ENCODE results near the gene IRF6.

Gene IRF6

DNA sequence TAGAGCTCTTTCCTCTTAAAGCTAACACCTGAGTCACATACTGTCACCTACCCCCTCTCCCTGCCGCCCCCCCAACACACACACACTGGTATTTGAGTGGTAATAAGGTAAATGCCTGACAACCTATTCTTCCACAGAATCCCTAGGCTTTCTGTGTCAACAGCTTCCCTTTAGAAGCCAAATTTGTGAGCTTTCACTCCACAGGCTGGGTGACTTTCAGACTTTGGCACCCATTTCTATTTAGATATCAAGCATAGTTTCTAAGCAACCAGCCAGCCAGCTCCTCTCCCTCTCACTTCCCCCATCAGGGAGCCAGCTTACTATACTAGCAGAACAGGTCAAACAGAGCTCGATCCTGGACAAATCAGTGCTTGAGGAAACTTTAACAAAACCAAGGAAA is 18.4 kb downstream of the IRF6 start:
- DNase-seq: no peak

DNA sequence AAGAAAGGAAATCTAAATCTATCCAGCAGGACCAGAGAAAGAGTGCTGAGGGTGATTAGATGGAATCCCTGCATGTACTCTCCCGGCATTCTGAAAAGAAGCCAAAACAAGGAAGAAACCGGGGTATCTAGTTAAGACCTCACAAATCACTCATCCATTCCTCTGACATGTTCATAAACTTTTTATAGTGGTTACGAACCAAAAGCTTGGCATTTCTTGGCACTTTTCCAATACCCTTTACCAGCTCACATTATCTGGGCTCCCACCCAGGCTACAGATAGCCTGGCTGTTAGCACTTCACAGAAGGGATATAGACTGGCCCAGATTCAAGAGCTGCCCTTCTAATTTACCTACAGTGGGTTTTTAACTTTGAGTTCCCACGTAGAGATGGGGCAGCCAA is 19.8 kb downstream of the IRF6 start:
- no peak for DNase-seq

DNA sequence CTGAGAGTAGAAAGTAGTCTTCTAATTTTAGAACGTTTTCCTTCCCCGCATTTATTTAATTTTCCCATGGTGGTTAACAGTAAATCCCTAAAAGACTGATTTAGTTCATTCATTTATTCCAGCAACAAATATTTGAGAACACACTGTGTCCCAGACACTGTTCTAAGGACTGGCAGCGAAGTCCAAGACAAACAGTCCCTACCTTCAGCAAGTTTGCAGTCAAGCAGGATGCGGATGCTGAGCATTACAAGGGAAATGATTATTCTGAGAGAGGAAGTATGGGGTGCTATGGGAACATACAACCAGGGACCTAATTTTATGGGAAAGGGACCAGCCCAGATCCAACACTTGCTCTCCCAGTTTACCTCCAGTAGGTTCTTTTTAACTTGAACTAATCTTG is 20.4 kb downstream of the IRF6 start:
- DNase-seq: no peak

DNA sequence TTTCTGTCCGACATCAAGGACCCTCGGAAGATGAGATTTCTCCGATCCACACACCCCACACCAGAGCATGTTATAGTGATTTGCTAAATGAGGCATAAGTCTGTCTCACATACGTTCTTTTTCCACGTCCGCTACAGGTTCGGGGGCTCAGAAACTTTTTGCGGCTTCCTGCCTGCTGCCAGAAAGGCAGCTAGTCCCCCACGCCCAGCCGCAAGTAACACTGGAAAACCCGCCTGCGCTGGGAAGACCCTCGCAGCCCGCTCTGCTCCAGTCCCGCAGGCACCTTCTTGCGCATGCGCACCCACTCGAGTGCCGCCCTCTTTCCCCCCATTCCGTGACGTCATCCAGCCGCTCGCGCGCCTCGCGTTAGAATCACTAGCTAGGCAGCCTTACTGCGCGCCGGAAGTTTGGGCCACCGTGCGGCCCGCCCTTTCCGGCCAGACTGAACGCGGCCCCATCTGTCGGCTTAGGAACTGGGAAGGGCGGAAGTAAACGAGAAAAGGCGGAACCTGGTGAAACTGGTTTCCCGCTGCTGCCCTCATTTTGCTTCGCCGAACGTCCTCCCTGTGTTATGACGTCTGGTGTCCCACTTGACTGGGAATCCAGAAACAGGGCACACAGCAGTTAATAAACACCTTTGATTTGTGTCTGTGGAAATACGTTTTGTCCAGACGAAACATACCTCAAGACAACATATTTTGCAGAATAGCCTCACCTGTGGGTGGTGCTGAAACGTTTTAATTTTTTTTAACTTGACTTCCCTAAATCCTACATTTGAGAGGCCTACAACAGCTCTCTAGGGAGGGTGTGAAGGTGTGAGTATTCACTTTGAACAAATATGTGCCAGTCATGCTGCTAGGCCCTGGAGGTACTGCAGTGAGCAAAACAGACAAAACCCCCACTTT is 21.4 kb downstream of the IRF6 start, which contains the start of gene C1orf74:
Gene C1orf74, minus strand, starts transcription at position 295 of the 905 bp plus-strand sequence. CDS start 925 bp downstream, outside the sequence.
- peak; percentile 100 for DNase-seq

DNA sequence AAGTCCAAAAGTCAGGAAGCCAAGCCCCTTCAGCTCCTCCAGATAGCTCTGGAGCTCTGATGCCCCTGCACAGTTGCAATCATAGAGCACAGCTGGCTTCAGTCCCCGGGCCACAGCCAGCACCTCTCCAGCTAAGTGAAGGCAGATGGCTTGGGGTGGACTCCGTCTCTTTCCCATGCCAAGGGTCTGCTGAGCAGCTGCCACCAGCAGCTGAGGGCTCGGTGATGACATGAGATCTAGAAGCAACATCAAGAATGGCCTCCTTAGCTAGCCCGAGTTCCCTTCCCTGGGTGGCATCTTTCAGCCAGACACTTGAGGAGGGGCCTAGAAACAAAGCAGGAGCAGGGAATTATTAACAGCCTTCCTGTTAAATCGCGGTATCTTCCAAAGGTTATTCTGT is 22.6 kb downstream of the IRF6 start:
- no peak for DNase-seq

DNA sequence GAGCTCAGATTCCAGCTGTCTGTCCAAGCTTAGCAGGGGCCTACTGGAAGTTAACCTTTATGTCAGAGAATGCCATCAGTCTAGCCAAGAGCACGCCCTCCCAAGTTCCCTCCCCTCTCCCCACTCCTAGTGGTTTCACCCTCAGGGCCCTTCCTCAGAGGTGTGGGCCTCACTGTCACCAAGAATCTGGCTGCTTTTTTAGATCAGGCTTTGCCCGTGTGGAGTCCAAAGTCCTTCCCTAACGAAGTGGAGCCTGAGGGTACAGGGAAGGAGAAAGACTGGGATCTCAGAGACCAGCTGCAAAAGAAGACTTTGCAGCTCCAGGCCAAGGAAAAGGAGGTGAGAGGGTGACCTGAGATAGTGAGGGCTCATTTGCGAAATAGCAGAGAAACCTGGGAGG is 25.7 kb downstream of the IRF6 start:
- DNase-seq: no peak

DNA sequence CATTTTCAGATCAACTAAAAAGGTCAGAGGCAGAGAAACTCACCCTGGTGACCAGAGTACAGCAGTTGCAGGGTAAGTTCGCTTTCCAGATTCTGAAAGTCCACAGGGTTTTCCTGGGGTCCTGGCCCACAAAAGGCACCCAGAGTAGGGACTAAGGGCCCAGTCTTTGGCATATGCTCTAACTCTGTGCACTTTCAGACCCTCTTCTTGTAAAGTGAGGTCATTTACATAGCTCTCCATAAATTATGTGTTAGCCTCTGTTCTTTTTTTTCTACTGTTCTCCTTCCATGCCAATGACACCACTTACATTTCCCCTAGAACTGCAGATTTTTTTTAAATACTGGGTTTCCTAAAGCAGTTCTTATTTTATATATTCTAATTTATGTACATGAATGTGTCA is 27.8 kb downstream of the IRF6 start:
- no peak for DNase-seq

DNA sequence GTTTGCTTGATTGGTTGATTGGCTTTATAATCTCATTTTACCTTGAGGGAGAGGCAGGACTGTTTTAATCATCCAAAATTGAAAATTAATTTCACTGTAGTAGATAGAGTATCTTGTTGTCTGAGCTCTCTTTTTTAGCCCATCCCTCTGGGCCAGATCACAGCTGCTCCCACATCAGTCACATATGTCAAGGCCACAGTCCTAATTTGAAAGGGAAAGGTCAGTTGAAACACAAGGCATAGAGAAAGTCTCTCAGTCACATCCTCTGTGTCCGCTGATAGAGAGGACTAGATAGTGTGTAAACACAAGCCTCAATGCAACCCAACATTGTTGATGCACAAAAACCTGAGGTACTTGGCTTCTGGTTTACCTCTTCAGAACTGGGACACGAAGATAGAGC is 28.4 kb downstream of the IRF6 start:
- no peak for DNase-seq

DNA sequence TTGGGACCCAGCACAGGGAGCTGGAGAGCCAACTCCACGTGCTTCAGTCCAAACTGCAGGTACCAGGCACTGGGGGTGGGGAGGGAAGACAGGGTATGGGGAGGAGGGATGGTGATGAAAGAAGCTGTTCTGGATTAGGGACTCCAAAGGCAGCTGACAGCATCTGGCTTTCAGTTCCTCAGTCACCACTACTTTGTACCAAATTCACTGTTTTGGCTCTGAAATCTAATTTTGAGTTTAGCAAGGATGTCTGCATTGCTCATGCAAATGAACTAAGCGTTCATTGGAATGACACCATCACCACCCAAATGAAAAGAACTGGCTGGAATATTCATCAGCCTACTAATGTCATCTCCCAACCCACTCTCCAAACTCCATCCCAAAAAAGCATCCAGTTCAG is 30.3 kb downstream of the IRF6 start:
- DNase-seq: no peak

DNA sequence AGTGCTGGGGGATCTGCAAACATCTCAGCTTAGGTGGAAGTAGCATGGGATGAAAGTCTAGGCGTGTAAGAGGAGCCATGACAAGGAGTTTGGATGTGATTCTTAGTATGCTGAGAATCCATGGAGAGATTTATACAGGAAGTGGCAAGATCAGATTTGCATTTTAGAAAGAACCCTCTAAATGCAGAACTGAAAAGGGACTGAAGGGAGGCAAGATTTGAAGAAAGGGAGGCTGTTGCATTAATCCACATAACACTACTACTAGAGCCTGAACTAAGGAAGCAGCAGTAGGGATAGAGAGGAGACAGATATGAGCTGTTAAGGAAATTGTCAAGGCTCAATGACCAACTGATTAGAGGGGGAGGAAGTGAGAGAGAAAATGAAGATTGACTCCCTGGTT is 31.4 kb downstream of the IRF6 start:
- no peak for DNase-seq

DNA sequence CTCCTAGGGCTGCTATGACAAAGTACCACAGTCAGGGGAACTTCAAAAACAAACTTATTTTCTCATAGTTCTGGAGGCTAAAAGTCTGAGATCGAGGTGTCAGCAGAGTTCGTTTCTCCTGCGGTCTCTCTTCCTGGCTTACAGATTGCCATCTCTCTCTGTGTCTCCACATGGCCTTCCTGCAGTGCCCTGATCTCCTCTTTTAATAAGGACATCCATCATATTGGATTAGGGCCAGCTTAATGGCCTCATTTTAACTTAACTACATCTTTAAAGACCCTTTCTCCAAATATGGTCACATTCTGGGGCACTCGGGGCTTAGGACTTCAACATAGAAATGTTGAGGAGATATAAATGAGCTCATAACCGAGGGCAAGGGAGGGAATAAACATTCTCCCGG is 33.8 kb downstream of the IRF6 start:
- DNase-seq: no peak

DNA sequence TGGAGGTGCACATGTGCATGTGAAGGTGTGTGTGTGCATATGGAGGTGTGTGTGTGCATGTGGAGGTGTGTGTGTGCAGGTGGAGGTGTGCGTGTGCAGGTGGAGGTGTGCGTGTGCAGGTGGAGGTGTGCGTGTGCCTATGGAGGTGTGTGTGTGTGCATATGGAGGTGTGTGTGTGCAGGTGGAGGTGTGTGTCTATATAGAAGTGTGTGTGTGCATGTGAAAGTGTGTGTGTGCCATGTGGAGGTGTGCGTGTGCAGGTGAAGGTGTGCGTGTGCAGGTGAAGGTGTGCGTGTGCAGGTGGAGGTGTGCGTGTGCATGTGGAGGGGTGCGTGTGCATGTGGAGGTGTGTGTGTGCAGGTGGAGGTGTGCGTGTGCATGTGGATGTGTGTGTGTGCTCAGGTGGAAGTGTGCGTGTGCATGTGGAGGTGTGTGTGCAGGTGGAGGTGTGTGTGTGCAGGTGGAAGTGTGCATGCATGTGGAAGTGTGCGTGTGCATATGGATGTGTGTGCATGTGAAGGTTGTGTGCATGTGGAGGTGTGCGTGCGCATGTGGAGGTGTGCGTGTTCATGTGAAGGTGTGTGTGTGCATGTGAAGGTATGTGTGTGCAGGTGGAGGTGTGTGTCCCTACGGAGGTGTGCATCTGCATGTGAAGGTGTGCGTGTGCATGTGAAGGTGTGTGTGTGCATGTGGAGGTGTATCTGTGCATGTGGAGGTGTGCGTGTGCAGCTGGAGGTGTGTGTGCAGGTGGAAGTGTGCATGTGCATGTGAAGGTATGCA is 35.1 kb downstream of the IRF6 start:
- DNase-seq: no peak

DNA sequence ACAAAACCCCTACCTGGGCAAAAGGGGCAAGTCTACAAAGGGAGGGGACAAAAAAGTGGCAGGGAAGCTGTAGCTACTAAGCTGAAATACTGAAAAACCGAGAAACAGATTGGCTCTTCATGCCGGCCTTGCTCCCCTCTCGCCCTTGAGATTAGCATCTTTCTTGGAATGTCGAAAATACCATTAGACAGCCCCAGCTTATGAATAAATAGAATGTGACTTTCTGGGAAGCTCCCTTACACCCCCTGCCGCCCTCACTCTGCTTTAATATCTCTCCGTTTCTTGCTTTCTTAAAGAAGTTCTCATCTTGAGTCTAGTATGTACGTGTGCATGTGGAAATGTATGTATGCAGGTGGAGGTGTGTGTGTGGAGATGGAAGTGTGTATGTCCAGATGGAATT is 36.0 kb downstream of the IRF6 start:
- no peak for DNase-seq

DNA sequence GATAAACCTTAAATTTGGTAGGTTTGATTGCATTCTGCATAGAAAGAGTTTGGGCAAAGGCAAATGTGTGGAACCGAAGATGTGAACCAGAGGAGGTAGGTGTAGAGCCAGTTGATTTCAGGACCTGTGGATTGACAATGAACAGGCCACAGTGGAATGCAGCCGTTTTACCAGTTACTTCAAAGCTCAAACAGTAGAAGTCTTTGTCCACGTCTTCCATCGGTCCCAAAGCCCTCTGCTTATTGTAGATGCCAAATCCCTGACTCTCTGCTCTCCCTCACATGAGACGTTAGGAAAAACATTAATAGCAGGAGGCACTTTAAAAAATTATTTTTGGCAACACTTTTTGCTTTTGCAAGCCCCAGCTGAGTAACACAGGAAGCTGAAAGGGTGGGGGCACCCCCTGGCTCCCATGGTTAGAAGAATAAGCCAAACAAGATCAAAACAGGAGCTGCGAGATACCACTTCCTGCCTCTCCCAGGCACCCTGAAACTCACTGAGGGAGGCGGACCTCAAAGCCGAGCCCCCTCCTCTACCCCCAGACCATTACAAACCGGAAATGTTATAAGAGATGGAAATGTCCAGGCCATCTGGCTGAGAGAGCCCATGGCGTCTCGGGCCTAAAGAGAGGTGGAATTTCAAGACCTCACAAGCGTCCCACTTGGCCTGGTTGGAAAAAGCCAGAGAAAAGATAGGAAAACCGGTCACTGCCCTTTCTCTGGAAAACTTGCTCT is 36.6 kb downstream of the IRF6 start:
- DNase-seq: no peak

DNA sequence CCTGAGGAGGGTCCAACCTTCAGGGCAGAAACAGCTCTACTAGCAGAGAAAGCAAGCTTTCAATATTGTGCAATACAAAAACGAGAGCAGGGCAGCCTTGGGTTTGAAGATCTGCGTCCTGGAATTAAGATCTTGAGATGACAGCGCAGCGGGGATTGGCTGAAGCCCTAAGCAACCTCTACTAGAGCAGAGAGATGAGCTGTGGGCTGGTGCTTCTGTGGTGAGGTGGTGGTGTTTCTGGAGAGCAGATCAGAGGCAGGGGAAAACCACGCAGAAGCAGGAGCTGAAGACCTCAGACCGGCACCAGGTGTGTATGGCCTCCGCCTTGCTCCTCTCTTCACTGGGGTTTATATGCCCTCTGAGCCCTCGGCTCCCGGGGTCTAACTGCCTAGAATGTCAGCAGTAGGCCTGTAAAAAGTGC is 37.6 kb downstream of the IRF6 start:
- DNase-seq: no peak

DNA sequence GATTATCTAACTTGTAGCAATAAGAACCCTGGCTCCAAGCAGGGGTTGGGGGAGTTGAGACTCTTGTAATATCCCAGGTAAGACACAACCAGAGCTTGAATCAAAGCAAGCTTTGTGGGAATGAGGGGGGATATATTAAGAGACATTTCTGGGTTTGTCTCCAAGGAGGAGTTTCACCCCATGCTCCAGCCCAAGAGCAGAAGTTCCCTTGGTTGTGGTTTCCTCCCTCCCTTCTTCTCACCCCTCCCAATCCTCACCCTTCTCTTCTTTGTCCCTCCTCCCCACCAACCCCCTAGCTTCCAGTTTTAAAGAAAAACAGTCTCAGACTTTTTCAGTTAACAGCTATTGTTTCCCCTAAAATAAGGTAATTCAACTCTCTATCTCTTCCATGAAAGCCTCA is 38.2 kb downstream of the IRF6 start:
- no peak for DNase-seq

DNA sequence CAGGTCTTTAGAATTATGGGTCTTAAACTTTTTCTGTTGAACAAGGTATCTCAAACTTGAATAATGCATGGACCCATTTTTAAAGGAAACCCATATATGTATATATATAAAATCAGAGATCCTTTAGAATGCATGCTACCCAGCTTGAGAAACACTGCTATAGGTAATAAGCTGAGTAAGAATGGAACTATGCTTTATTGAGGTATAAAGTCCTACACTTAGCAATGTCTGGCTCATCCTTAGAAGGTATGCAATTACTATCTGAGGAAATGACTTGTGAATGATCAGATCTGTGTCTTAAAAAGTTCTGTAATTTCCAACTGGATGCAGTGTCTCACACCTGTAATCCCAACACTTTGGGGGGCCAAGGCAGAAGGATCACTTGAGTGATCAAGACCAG is 38.8 kb downstream of the IRF6 start:
- no peak for DNase-seq

DNA sequence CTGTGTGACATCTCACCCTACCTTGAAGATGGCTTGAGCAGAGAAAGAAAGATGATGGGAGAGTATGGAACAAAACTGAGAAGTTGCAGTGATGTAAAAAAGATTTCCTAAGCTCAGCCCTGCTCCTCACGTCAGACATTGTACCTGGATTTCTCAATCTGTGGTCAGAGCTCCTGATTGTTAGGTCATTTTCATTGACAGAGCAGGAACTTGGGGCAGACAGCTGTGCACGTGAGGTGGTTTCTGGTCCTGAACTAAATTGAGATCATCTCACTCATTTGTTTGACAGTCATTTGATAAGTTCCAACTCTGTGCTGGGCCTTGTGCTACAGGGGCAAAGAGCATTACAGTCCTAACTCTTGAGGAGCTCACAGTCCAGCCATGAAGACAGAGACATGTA is 39.9 kb downstream of the IRF6 start:
- DNase-seq: no peak

DNA sequence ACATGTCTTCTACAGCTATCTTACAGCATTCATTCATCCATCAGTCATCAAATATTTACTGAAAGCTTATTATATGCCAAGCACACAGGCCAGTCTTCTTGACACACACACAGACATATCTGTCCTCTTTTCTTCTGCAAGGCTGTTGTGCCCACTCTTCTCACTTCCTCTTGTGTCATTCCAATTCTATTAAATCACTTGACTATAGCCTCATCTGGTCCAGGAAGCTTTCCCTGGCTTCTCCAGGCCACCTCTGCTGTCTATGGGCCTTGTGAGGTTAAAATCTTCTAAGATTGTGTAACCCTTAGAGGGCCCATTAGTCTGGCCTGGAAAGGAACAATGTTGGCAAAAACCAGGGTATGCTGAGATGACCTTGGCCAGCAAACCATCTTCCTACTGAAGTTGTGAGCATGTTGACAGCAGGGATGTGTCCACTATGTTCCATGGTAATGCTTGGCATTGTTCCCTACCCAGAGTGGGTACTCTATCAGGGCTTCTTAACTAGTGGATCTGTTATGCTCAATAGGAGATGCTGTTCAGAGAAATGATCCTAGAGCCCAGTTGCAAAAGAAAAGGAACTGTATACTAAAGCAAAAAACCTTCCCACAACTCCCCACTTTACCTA is 44.8 kb downstream of the IRF6 start:
- no peak for DNase-seq

DNA sequence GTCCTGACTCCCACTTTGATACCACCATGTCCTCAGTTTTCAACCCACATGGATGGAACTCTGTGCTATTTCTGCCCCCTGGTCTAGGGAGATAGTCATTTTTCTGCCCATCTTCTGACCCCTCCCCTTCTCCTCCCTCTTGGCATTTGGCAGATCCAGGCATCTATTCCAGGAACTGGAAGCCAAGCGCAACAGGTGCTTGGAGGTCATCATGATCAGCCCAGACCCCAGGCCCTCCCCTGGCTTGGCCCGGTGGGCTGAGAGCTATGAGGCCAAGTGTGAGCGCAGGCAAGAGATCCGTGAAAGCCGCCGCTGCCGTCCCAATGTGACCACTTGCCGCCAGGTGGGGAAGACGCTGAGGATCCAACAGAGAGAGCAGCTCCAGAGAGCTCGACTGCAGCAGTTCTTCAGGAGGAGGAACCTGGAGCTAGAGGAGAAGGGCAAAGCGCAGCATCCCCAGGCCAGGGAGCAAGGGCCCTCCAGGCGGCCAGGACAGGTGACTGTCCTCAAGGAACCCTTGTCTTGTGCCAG is 46.0 kb downstream of the IRF6 start:
- no peak for DNase-seq

DNA sequence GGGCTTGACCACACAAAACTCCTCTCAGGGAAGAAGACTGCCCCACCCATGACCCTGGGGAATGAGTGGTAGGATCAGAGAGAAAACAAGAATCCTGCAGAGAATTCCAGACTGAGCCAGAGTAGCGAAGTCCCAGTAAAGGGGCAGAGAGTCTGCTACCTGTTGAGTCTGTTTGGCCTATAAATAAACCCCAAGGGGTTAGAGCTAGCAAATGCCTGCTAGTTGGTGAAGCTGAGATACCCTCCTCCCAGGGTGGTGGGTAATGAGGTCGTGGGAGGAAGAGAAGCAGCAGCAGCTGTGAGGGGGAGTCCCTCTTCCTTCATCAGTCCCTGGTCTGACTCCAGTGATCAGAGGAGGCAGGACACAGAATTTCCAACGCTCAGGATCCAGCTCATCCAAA is 47.5 kb downstream of the IRF6 start:
- no peak for DNase-seq

DNA sequence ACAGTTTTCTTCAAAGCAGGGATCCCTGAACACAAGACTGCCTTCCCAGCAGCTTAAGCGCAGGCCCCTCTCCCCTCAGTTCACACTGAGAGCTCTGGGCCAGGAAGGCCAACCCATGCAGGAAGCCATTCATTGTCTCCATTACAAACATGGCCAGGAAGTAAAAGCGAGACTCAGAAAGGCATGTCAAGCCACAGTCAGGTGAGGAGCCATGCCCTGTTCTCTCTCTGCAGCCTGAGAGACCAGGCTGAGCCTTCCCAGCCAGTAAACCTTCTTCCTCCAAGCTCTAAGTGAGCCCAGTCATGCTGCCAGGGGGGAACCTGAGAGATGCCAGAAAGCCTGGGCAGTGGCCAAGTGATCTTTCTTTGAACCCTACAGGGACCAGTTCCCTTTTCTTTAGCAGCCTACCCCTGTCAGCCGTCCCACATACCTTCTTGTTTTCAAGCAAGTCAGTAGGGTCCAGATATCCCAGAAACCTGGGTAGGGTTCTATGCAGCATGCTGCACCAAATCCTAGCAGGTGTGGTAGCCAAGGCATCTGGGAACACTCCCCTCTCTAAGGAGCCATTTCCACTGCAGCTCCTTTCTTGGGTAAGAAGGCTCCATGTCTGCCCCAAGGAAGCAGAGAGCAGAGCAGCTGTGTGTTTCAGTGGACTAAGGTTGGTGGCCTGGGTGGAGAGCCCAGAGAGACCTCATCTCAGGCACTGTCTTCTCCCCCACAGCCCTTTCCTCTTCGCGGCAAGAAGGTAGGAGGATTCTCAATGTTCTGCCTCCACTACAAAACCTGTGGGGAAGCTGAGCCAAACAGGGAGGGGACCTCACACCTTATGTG is 49.1 kb downstream of the IRF6 start:
- no peak for DNase-seq
